ENCODE data around the gene CCNE1. TPM values are rescaled to one million over a fixed set of nuclear protein-coding genes. Genes with fewer than 3 reads are reported as not detected.
"Not testable (repeated sequence)": the region's sequence is repeated elsewhere in the genome, so short reads cannot be mapped to it uniquely, and the experiment has no call there.

The CCNE1 gene
- polyA plus RNA-seq, 12 donors: 12.7 to 29.0 (median 23.8) TPM; not detected in 1

- no peak for DNase-seq
These were observed 26.4 kb upstream of the CCNE1 start for GRCh38 chr19:29785360-29785759.

- no peak for DNase-seq
These were observed 25.7 kb upstream of the CCNE1 start for GRCh38 chr19:29785955-29786589.

- DNase-seq: no peak
These were observed 24.5 kb upstream of the CCNE1 start for GRCh38 chr19:29787281-29787680.

- no peak for DNase-seq
These were observed 22.8 kb upstream of the CCNE1 start for GRCh38 chr19:29789007-29789406.

- DNase-seq: no peak
These were observed 18.6 kb upstream of the CCNE1 start for GRCh38 chr19:29793116-29793727.

GRCh38 chr19:29794490-29794889 lies 17.3 kb upstream of the CCNE1 start:
- DNase-seq: not testable (repeated sequence)

GRCh38 chr19:29795461-29796172 lies 16.2 kb upstream of the CCNE1 start:
- DNase-seq: no peak

GRCh38 chr19:29796173-29796573 lies 15.6 kb upstream of the CCNE1 start:
- no peak for DNase-seq

- DNase-seq: peak; percentile 87
These were observed 12.9 kb upstream of the CCNE1 start for GRCh38 chr19:29798774-29799497.

GRCh38 chr19:29800100-29800825 lies 11.5 kb upstream of the CCNE1 start:
- DNase-seq: no peak

GRCh38 chr19:29803951-29804350 lies 7.8 kb upstream of the CCNE1 start:
- DNase-seq: not testable (repeated sequence)

- DNase-seq: no peak
These were observed 7.3 kb upstream of the CCNE1 start for GRCh38 chr19:29804493-29804892.

GRCh38 chr19:29805031-29805965 lies 6.5 kb upstream of the CCNE1 start:
- peak; percentile 46 for DNase-seq

- peak; percentile 96 for DNase-seq
These were observed 5.5 kb upstream of the CCNE1 start for GRCh38 chr19:29806098-29806866.

- DNase-seq: no peak
These were observed 4.6 kb upstream of the CCNE1 start for GRCh38 chr19:29807178-29807577.

GRCh38 chr19:29807870-29808405 lies 3.9 kb upstream of the CCNE1 start:
- DNase-seq: no peak

- DNase-seq: no peak
These were observed 1.8 kb upstream of the CCNE1 start for GRCh38 chr19:29809795-29810503.

GRCh38 chr19:29810504-29810871 lies 1.3 kb upstream of the CCNE1 start:
- no peak for DNase-seq
